Esophagus (tissue), 2 donors: Measurements from ENCODE around the gene KRTAP5-10. TPM values are rescaled to one million over a fixed set of nuclear protein-coding genes. Genes with fewer than 3 reads are reported as not detected.
"Not testable (repeated sequence)": the region's sequence is repeated elsewhere in the genome, so short reads cannot be mapped to it uniquely, and the experiment has no call there.

Experiments
- H3K27ac ChIP-seq, 2 donors: one replicate each; pipeline ENCODE4 v1.5.1; 2013; ENCODE audit warnings: low read depth in 2 of 2, mild to moderate bottlenecking in 2 of 2, inconsistent platforms in 1 of 2, low read length in 1 of 2, moderate library complexity in 1 of 2
- H3K27me3 ChIP-seq, 2 donors: one replicate each; pipeline ENCODE4 v1.6.1; 2013; ENCODE audit warnings: low read length in 2 of 2, control low read depth in 1 of 2, mild to moderate bottlenecking in 1 of 2; ENCODE audit not compliant: insufficient read depth in 2 of 2, control insufficient read depth in 1 of 2
- H3K36me3 ChIP-seq, 2 donors: one replicate each; pipeline ENCODE4 v1.6.1; 2013; ENCODE audit warnings: low read length in 1 of 2; ENCODE audit not compliant: control insufficient read depth in 2 of 2, insufficient read depth in 2 of 2
- H3K4me1 ChIP-seq, 2 donors: one replicate each; pipeline ENCODE4 v1.6.1; 2013; ENCODE audit warnings: low read length in 1 of 2; ENCODE audit not compliant: control insufficient read depth in 2 of 2, insufficient read depth in 2 of 2
- H3K4me3 ChIP-seq, 2 donors: one replicate each; pipeline ENCODE4 v1.5.1; 2013; ENCODE audit warnings: low read length in 2 of 2, mild to moderate bottlenecking in 2 of 2, low read depth in 1 of 2, moderate library complexity in 1 of 2
- H3K9me3 ChIP-seq, 2 donors: one replicate each; pipeline ENCODE4 v1.6.1; 2013; ENCODE audit warnings: mild to moderate bottlenecking in 2 of 2, low read depth in 1 of 2, low read length in 1 of 2, moderate library complexity in 1 of 2; ENCODE audit not compliant: control insufficient read depth in 2 of 2, insufficient read depth in 1 of 2
- WGBS, 2 donors: extraction: QIAGEN DNeasy Blood & Tissue Kit; methylation state at CpG; one replicate each; pipeline ENCODE4 v1.1.7; 2013; 5-methylcytosine and 5-hydroxymethylcytosine counted together
- polyA plus RNA-seq, 2 donors: library from polyadenylated mRNA; stranded (reverse); fragments of 200-250 nt; gene quantifications; one replicate each; pipeline ENCODE4 v1.2.3, GENCODE V29; 2013
- donor health status: healthy with polysubstance abuse.
- donor health status: Bipolar disorder and iron deficiency.

The KRTAP5-10 gene
- polyA plus RNA-seq, 2 donors = 0.05 to 0.12 TPM

DNA sequence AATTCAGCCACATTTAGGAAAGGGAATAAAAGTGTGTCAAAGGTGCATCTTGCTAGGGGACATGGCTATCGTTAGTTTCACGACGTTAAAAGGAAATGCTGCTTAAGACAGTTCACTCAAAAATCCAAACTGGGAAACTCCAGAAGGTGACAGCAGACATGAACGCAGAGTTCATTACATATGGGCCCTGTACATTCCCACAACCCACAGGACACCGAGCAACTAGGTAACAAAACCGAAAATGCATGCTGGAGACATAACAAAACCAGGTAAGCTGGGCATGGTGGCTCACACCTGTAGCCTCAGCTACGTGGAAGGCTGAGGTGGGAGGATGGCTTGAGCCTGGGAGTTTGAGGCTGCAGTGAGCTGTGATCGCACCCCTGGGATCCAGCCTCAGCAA, 2.3 kb downstream of the KRTAP5-10 start:
- not testable (repeated sequence) for H3K4me1 ChIP-seq, H3K4me3 ChIP-seq, H3K27me3 ChIP-seq, H3K27ac ChIP-seq, H3K9me3 ChIP-seq, H3K36me3 ChIP-seq
- 85 to 89% methylated on average over 8 of the region's 8 CpGs for WGBS, 2 donors

DNA sequence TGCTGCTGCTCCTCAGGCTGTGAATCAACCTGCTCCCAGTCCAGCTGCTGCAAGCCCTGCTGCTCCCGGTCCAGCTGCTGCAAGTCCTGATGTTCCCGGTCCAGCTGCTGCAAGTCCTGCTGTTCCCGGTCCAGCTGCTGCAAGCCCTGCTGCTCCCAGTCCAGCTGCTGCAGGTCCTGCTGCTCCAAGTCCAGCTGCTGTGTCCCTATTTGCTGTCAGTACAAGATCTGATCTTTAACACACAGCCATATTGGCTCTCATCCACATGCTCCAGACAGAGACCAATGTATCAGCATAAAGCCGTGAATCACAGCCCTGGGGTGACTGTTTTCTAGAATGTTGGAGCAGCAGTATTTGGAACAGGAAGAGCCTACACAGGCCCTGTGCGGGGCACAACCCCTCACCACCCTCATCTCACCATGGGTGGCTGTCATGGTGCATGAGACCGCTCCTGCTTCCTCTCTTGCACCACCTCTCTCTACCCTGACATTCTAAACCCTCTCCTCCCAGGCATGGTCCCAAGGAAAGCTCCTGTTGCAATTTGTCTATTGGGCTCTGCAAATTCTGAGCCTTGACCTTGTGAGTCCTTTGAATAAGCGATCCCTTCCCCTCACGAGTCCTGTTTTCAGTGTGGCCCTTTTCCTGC, 3.5 kb downstream of the KRTAP5-10 start:
- H3K4me1 ChIP-seq = peaks cover 0 to 3% of the 10 kb centered on the region in 2 donors
- WGBS, 2 donors = 43 to 52% methylated on average over 8 of the region's 8 CpGs
- no peak overlapping the region for H3K4me3 ChIP-seq
- no peaks in the 10 kb centered on the region for H3K9me3 ChIP-seq
- no peak overlapping the region for H3K27ac ChIP-seq
- no peaks in the 10 kb centered on the region for H3K36me3 ChIP-seq
- peaks cover 1 to 3% of the 10 kb centered on the region in 2 donors for H3K27me3 ChIP-seq

DNA sequence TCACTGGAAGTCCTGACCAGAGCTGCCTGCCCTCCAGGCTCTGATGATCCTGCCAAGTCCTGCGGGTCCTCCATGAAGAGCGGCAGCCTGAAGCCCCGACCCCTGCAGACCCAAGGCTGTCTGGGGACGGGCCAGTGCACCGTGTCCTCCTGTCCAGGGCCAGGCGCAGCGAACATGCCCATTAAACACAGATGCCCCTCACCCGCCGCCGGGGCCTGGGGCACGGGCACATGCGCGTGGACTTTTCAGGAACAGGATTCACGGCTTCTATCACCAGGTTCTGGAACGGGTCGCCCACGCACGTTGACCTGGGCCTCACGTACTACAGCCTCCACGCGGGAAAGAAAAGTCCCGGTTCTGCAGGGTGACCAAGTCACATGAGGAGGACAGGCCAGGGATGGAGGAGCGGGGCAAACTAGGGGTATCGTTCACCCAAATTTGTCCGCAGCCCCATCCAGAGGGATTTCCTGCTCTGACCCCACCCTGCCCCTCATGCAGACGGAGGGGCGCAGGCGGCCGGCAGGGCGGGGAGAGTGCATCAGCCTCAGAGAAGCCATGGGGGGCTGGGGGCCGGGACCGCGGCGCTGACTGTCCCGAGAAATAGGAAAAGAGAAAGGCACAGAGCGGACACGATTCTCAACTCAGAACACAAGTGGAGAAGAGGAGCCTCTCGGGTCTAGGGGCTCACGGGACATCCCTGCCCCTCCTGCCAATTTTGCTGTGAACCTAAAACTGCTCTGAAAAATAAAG, 5.9 kb downstream of the KRTAP5-10 start:
- H3K36me3 ChIP-seq, H3K27ac ChIP-seq, H3K4me3 ChIP-seq, H3K4me1 ChIP-seq, H3K27me3 ChIP-seq, H3K9me3 ChIP-seq: not testable (repeated sequence)
- 84 to 86% methylated on average over 32 to 37 of the region's 39 CpGs for WGBS, 2 donors

DNA sequence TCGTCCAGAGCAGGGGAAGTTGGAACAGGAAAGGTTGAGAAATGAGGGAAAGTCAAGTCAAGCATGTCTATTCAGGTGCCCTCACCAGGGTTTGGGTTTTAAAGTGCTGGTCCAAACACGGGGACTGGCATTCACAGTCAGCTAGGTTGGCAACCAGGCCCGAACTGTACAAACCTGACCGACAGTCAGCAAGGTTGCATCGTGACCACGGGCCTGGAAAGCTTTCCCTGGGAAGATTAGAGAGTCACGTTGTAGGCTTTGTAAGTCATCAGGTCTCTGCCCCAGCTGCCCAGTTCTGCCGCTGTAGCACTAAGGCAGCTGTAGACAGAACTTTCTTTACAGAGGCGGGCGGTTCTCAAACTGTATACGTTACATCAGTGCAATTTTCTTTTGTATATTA, 7.4 kb downstream of the KRTAP5-10 start:
- Histone ChIP-seq H3K27ac (no peak overlapping the region), H3K36me3 (no peaks in the 10 kb centered on the region), H3K4me3 (no peak overlapping the region), H3K9me3 (no peaks in the 10 kb centered on the region), H3K27me3 (peaks cover 3% of the 10 kb centered on the region in 2 donors), H3K4me1 (peaks cover 0 to 3% of the 10 kb centered on the region in 2 donors)
- WGBS, 2 donors = 75 to 79% methylated on average over 11 of the region's 11 CpGs

DNA sequence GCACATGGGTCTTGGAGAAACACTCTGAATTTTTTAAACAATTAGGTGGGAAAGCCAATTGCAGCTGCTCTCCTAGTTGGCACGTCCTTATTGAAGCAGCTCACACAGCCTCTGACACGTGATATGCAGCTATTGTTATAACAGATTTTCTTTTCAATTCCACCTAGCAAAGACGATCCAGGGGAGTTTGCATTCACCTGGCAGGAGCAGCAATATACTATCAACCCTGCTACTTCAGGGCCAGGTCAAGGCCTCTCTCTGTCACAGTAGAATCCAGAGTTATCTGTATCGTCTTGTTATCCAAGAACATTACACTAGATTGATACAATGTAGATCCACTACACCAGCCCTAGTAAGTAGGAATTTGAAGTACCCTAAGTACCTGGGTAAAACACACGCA, 9.1 kb downstream of the KRTAP5-10 start:
- 69 to 70% methylated on average over 5 of the region's 5 CpGs for WGBS, 2 donors
- H3K27me3 ChIP-seq = peaks cover 3% of the 10 kb centered on the region in 2 donors
- no peaks in the 10 kb centered on the region for H3K9me3 ChIP-seq
- no peaks in the 10 kb centered on the region for H3K36me3 ChIP-seq
- no peaks in the 10 kb centered on the region for H3K4me1 ChIP-seq
- no peak overlapping the region for H3K27ac ChIP-seq
- H3K4me3 ChIP-seq = no peak overlapping the region

DNA sequence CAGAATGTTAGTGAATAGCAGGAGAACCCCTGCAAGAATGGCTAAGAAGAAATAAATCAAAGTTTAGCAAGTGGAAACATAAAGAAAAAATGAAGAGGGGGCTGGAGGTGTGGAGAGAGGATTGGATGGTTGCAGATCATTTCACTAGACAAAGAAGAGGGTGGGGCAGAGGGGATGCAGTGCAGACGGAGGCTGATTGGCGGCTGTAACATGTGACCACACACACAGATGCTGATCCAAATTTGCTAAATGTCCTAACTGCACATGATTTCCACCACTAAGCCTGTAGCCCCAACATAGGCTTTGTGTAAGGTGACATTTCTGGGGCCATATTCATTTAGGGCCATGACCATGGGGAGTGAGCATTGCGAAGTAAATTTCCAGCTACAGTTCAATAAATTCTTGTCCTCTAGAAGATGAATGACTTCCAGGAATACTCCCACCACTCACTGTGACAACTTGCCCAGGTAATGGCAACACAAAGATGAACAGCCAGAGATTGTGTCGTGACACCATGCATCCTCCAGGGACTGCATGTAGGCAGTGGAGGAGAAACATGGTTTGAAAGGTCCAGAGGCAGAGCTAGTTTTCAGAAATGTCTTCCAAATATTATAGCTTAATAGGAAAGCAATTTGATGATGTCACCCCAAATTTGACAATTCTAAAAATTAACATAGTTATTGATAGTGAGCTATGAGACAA, 10.5 kb downstream of the KRTAP5-10 start:
- Histone ChIP-seq H3K4me1 (no peaks in the 10 kb centered on the region), H3K9me3 (no peaks in the 10 kb centered on the region), H3K27ac (no peak overlapping the region), H3K36me3 (no peaks in the 10 kb centered on the region), H3K27me3 (peaks cover 3% of the 10 kb centered on the region in 2 donors), H3K4me3 (no peak overlapping the region)
- WGBS, 2 donors = 76 to 84% methylated on average over 4 of the region's 4 CpGs

DNA sequence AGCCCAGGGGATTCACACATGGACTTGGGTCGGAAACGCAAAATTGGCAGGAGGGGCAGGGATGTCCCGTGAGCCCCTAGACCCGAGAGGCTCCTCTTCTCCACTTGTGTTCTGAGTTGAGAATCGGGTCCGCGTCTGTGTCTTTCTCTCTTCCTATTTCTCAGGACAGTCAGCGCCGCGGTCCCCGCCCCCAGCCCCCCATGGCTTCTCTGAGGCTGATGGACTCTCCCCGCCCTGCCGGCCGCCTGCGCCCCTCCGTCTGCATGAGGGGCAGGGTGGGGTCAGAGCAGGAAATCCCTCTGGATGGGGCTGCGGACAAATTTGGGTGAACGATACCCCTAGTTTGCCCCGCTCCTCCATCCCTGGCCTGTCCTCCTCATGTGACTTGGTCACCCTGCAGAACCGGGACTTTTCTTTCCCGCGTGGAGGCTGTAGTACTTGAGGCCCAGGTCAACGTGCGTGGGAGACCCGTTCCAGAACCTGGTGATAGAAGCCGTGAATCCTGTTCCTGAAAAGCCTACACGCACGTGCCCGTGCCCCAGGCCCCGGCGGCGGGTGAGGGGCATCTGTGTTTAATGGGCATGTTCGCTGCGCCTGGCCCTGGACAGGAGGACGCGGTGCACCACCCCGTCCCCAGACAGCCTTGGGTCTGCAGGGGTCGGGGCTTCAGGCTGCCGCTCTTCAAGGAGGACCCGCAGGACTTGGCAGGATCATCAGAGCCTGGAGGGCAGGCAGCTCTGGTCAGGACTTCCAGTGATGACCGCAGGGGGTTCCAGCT, 11.5 kb downstream of the KRTAP5-10 start:
- H3K9me3 ChIP-seq, H3K27ac ChIP-seq, H3K27me3 ChIP-seq, H3K4me1 ChIP-seq, H3K36me3 ChIP-seq, H3K4me3 ChIP-seq: not testable (repeated sequence)
- WGBS, 2 donors = 90 to 93% methylated on average over 32 to 38 of the region's 41 CpGs

DNA sequence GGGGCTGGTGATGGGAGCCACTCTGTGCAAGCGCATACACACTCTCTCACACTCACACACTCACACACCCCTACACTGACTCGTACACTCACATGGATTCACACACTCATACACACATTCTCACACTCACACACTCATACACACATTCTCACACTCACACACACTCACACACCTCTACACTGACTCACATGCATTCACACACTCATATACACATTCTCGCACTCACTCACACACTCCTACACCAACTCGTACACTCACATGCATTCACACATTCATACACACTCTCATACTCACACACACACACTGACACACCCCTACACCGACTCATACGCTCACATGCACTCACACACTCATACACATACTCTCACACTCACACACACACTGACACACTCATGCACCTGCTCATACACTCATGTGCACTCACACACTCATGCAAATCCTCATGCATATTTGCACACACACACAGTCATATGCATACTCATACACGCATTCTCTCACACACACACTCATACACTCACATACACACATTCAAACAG, 12.2 kb downstream of the KRTAP5-10 start:
- Histone ChIP-seq H3K36me3 (no peaks in the 10 kb centered on the region), H3K4me3 (no peak overlapping the region), H3K27me3 (peaks cover 3% of the 10 kb centered on the region in 2 donors), H3K27ac (no peak overlapping the region), H3K4me1 (no peaks in the 10 kb centered on the region), H3K9me3 (no peaks in the 10 kb centered on the region)
- WGBS, 2 donors = 91 to 92% methylated on average over 7 of the region's 7 CpGs

DNA sequence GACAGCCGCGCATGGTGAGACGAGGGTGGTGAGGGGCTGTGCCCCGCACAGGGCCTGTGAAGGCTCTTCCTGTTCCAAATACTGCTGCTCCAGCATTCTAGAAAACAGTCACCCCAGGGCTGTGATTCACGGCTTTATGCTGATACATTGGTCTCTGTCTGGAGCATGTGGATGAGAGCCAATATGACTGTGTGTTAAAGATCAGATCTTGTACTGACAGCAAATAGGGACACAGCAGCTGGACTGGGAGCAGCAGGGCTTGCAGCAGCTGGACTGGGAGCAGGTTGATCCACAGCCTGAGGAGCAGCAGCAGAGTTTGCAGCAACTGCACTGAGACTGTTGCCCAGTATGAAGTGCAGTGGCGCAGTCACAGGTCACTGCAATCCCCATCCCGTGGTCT, 14.2 kb downstream of the KRTAP5-10 start:
- 65 to 66% methylated on average over 7 of the region's 7 CpGs for WGBS, 2 donors
- not testable (repeated sequence) for H3K4me3 ChIP-seq, H3K27ac ChIP-seq, H3K27me3 ChIP-seq, H3K9me3 ChIP-seq, H3K4me1 ChIP-seq, H3K36me3 ChIP-seq
